T-helper 1 cell treated with Interleukin-12 subunit alpha and Interleukin-12 subunit beta and Interleukin-4 antibody, amounts not matched to agents 30 μg/mL and 1 μg/mL, for 36 hours (primary cell): ENCODE data around the gene POLG.
"Not testable (repeated sequence)": the region's sequence is repeated elsewhere in the genome, so short reads cannot be mapped to it uniquely, and the experiment has no call there.

ENCODE experiments used
- H3K27ac Mint-ChIP-seq: one replicate; pipeline ENCODE4 v1.8.0; 2021; ENCODE audit warnings: mild to moderate bottlenecking, mixed read lengths
- H3K27me3 Mint-ChIP-seq: one replicate; pipeline ENCODE4 v1.8.0; 2021; ENCODE audit warnings: low read depth, mixed read lengths
- H3K36me3 Mint-ChIP-seq: one replicate; pipeline ENCODE4 v1.8.0; 2021; ENCODE audit warnings: low read depth, mixed read lengths
- H3K4me1 Mint-ChIP-seq: one replicate; pipeline ENCODE4 v1.8.0; 2021; ENCODE audit warnings: low read depth, mixed read lengths
- H3K4me3 Mint-ChIP-seq: one replicate; pipeline ENCODE4 v1.8.0; 2021; ENCODE audit warnings: mild to moderate bottlenecking, moderate library complexity, mixed read lengths
- H3K9me3 Mint-ChIP-seq: one replicate; pipeline ENCODE4 v1.8.0; 2021; ENCODE audit warnings: mixed read lengths

POLG gene

DNA sequence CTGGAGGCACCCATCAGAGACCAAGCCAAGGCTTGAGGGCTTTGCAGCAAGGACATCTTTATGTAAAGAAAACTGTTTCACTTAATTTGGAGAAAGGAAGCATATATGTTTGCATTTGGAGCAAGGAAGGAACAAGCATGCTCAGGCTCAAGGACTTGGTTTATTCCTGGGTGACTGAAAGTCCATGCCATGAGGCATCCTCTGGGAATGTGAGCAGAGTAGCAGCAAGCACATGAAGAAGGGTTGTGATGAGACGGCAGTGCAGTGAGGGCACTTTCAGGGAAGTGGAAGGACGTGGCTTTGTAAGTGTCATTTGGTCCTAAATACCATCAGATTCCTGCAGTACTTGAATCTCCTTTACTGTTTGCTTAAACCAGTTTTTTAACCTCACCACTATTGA is 26.8 kb downstream of the POLG start:
- Mint-ChIP-seq H3K4me1 (peaks cover 2% of the 10 kb centered on the region), H3K36me3 (peaks cover 59% of the 10 kb centered on the region), H3K4me3 (no peak overlapping the region), H3K9me3 (no peaks in the 10 kb centered on the region), H3K27me3 (no peaks in the 10 kb centered on the region), H3K27ac (peak overlapping the region; percentile 12)

GRCh38 chr15:89307046-89307587 is 27.5 kb downstream of the POLG start:
- Mint-ChIP-seq H3K9me3 (no peaks in the 10 kb centered on the region), H3K4me3 (no peak overlapping the region), H3K27ac (no peak overlapping the region), H3K36me3 (peaks cover 54% of the 10 kb centered on the region), H3K4me1 (peaks cover 2% of the 10 kb centered on the region), H3K27me3 (no peaks in the 10 kb centered on the region)

DNA sequence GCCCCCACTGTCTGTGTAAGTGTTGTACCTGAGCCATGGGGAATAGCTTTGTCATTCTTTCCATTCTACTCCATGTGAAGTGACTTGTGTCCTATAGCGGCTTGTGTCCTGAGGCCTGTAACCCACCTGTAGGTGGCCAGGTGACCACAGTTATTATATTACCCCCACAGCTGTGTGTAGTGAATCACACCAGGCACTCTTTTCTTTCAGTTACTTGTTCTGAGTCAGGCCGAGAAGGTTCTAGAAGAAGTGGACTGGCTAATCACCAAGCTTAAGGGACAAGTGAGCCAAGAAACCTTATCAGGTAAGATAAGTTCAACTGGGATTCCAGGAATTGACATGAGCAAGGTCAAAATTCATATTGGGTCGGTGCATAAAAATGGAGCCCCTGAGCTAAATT is 29.2 kb downstream of the POLG start:
- H3K4me1 Mint-ChIP-seq, result peaks cover 15% of the 10 kb centered on the region
- H3K4me3 Mint-ChIP-seq, result no peak overlapping the region
- H3K36me3 Mint-ChIP-seq, result peaks cover 55% of the 10 kb centered on the region
- no peaks in the 10 kb centered on the region for H3K27me3 Mint-ChIP-seq
- H3K9me3 Mint-ChIP-seq, result no peaks in the 10 kb centered on the region
- no peak overlapping the region for H3K27ac Mint-ChIP-seq

DNA sequence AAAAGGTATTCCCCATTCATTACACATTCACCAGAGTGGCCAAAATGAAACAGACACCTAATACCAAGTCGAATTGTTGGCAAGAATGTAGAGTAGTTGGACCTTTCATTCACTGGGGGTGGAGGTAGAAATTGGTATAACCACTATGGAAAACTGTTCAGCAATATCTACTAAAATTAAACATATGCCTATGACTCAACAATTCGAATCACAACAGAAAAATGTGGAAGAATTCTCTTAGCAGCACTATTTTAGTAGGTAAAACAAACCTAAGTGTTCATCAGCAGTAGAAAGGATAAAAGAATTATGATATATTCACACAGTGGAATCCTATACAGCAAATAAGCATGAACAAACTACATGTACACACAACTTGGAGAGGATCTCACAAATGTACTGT is 30.6 kb downstream of the POLG start:
- Mint-ChIP-seq H3K27ac (no peak overlapping the region), H3K27me3 (no peaks in the 10 kb centered on the region), H3K4me3 (no peak overlapping the region), H3K4me1 (peaks cover 29% of the 10 kb centered on the region), H3K9me3 (no peaks in the 10 kb centered on the region), H3K36me3 (peaks cover 60% of the 10 kb centered on the region)

GRCh38 chr15:89301304-89302089 is 33.1 kb downstream of the POLG start:
- Mint-ChIP-seq H3K36me3 (peaks cover 59% of the 10 kb centered on the region), H3K4me1 (peaks cover 38% of the 10 kb centered on the region), H3K9me3 (no peaks in the 10 kb centered on the region), H3K4me3 (peak overlapping the region; percentile 5), H3K27me3 (no peaks in the 10 kb centered on the region), H3K27ac (peak overlapping the region; percentile 8)

- no peak overlapping the region for H3K4me3 Mint-ChIP-seq
- peaks cover 38% of the 10 kb centered on the region for H3K4me1 Mint-ChIP-seq
- H3K27me3 Mint-ChIP-seq, result no peaks in the 10 kb centered on the region
- no peak overlapping the region for H3K27ac Mint-ChIP-seq
- H3K36me3 Mint-ChIP-seq, result peaks cover 51% of the 10 kb centered on the region
- no peaks in the 10 kb centered on the region for H3K9me3 Mint-ChIP-seq
Observed at GRCh38 chr15:89299896-89300295, 34.7 kb downstream of the POLG start.

DNA sequence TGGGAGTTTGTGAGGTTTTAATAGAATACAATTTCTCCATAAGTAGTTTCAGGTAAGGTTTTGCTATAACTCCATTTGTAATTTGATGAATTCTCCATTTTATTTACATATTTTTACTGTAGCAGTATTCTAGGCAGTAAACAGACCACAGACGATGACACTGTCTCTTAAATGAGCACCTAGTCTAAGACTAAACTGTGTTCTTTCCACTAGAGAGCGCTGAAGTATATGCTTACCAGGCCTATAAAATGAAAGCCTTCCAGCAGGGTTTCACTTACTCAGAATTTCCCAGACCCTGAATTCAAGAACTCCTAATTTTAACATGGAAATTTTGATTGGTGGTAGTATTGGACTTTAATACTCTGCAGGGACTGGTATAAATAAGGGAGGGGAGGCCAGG is 41.6 kb downstream of the POLG start:
- no peak overlapping the region for H3K27ac Mint-ChIP-seq
- H3K4me3 Mint-ChIP-seq, result no peak overlapping the region
- H3K27me3 Mint-ChIP-seq, result no peaks in the 10 kb centered on the region
- peaks cover 49% of the 10 kb centered on the region for H3K36me3 Mint-ChIP-seq
- peaks cover 7% of the 10 kb centered on the region for H3K4me1 Mint-ChIP-seq
- no peaks in the 10 kb centered on the region for H3K9me3 Mint-ChIP-seq

GRCh38 chr15:89291934-89292438 is 42.6 kb downstream of the POLG start:
- H3K27ac Mint-ChIP-seq, result peak overlapping the region; percentile 8
- no peak overlapping the region for H3K4me3 Mint-ChIP-seq
- H3K4me1 Mint-ChIP-seq, result peaks cover 6% of the 10 kb centered on the region
- H3K9me3 Mint-ChIP-seq, result no peaks in the 10 kb centered on the region
- peaks cover 51% of the 10 kb centered on the region for H3K36me3 Mint-ChIP-seq
- H3K27me3 Mint-ChIP-seq, result no peaks in the 10 kb centered on the region

- Mint-ChIP-seq H3K27me3 (no peaks in the 10 kb centered on the region), H3K9me3 (no peaks in the 10 kb centered on the region), H3K4me3 (no peak overlapping the region), H3K36me3 (peaks cover 36% of the 10 kb centered on the region), H3K4me1 (peaks cover 4% of the 10 kb centered on the region), H3K27ac (no peak overlapping the region)
Observed at GRCh38 chr15:89283201-89283600, 51.4 kb downstream of the POLG start.

DNA sequence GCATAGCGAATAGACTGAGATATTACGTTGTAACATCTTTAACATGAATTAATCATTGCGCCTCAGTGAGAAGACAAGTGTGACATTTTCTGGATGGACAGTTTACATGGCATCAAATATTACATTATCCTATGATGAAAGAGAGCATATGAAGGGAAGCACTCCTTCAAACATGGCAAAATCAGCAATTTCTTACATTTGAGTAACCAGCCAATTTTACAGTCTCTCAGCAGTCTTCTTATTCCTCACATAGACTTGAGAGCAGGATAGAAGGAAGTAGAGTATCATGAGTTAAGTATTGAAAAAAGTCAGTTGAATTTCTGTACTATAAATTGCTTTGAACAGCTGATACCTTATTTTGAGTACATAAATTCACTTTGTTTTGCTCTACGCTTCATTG is 52.0 kb downstream of the POLG start:
- no peak overlapping the region for H3K4me3 Mint-ChIP-seq
- peaks cover 35% of the 10 kb centered on the region for H3K36me3 Mint-ChIP-seq
- no peak overlapping the region for H3K27ac Mint-ChIP-seq
- no peaks in the 10 kb centered on the region for H3K27me3 Mint-ChIP-seq
- H3K4me1 Mint-ChIP-seq, result peaks cover 4% of the 10 kb centered on the region
- H3K9me3 Mint-ChIP-seq, result no peaks in the 10 kb centered on the region

- Mint-ChIP-seq H3K36me3 (peaks cover 28% of the 10 kb centered on the region), H3K4me3 (no peak overlapping the region), H3K4me1 (no peaks in the 10 kb centered on the region), H3K9me3 (no peaks in the 10 kb centered on the region), H3K27me3 (no peaks in the 10 kb centered on the region), H3K27ac (no peak overlapping the region)
Observed at GRCh38 chr15:89278307-89278706, 56.3 kb downstream of the POLG start.

DNA sequence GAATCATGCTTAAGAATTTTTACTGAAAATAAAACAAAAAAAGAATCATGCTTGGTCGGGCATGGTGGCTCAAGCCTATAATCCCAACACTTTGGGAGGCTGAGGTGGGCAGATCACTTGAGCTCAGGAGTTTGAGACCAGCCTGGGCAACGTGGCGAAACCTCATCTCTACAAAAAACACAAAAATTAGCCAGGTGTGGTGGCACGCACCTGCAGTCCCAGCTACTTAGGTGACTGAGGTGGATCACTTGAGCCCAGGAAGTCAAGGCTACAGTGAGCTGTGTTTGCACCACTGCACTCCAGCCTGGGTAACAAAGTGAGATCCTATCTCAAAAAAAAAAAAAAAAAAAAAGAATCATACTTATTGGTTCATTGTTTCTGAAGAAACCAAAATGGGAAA is 57.3 kb downstream of the POLG start:
- H3K4me3 Mint-ChIP-seq, H3K27me3 Mint-ChIP-seq, H3K27ac Mint-ChIP-seq, H3K9me3 Mint-ChIP-seq, H3K4me1 Mint-ChIP-seq: not testable (repeated sequence)
- H3K36me3 Mint-ChIP-seq, result peaks cover 23% of the 10 kb centered on the region
